GM19035 (cell line): ENCODE data around the gene SON.
"Not testable (repeated sequence)": the region's sequence is repeated elsewhere in the genome, so short reads cannot be mapped to it uniquely, and the experiment has no call there.

Source experiments
- ATAC-seq: cut with Tn5 transposase; IDR thresholded peaks from one replicate; pipeline ENCODE4 v1.9.1; 2021; ENCODE audit not compliant: unreplicated experiment

SON gene

GRCh38 chr21:33542640-33543504 lies at the start of gene SON:
TSS of gene SON (plus strand) at chr21:33543038. CDS start at chr21:33543093, 55 bp downstream.
- peak; percentile 93 for ATAC-seq

GRCh38 chr21:33493756-33494155 lies 49.1 kb upstream of the SON start:
- ATAC-seq, result no peak

- no peak for ATAC-seq
These were observed 47.1 kb upstream of the SON start for GRCh38 chr21:33495743-33496142.

- ATAC-seq, result no peak
These were observed 46.5 kb upstream of the SON start for GRCh38 chr21:33496345-33496744.

GRCh38 chr21:33505833-33506232 lies 37.0 kb upstream of the SON start:
- ATAC-seq, result no peak

GRCh38 chr21:33507003-33507402 lies 35.8 kb upstream of the SON start:
- ATAC-seq, result not testable (repeated sequence)

- ATAC-seq, result no peak
These were observed 32.0 kb upstream of the SON start for GRCh38 chr21:33510826-33511225.

- ATAC-seq, result no peak
These were observed 31.2 kb upstream of the SON start for GRCh38 chr21:33511639-33512038.

- ATAC-seq, result no peak
These were observed 30.4 kb upstream of the SON start for GRCh38 chr21:33512481-33512880.

- ATAC-seq, result no peak
These were observed 28.6 kb upstream of the SON start for GRCh38 chr21:33514229-33514628.

GRCh38 chr21:33518899-33519298 lies 23.9 kb upstream of the SON start:
- no peak for ATAC-seq

GRCh38 chr21:33522297-33522952 lies 20.4 kb upstream of the SON start:
- no peak for ATAC-seq

GRCh38 chr21:33522953-33523349 lies 19.9 kb upstream of the SON start:
- ATAC-seq, result no peak

- no peak for ATAC-seq
These were observed 11.8 kb upstream of the SON start for GRCh38 chr21:33531007-33531406.

- ATAC-seq, result no peak
These were observed 5.6 kb upstream of the SON start for GRCh38 chr21:33537212-33537611.

GRCh38 chr21:33539616-33540015 lies 3.2 kb upstream of the SON start:
- ATAC-seq, result no peak

- no peak for ATAC-seq
These were observed 2.1 kb upstream of the SON start for GRCh38 chr21:33540711-33541104.

GRCh38 chr21:33541105-33541711 lies 1.6 kb upstream of the SON start:
- no peak for ATAC-seq

GRCh38 chr21:33541756-33542639 lies 840 bp upstream of the SON start, which contains the start of gene GART:
TSS of gene GART (minus strand) at chr21:33542117. CDS start at chr21:33539315, 2,802 bp downstream.
- peak; percentile 57 for ATAC-seq

GRCh38 chr21:33543505-33544129 lies 779 bp downstream of the SON start:
- no peak for ATAC-seq
